B cell (primary cell): Measurements from ENCODE around the gene RDH13. TPM values are rescaled to one million over a fixed set of nuclear protein-coding genes. Genes with fewer than 3 reads are reported as not detected.

Experiments used
- ATAC-seq: fragments of 200-7000 bp; cut with Tn5 transposase; one replicate; pipeline ENCODE4 v1.10.0; 2021; ENCODE audit warnings: low read depth, mild to moderate bottlenecking, moderate number of reproducible peaks, moderate library complexity
- CTCF ChIA-PET: fragments of 350-600 bp; sonication (Branson Sonifier 250); formaldehyde crosslinking; loops from one replicate; lab custom pipeline; 2021; ENCODE audit warnings: antibody characterized with exemption, inconsistent platforms; lab: Charles Lee
- POLR2A ChIA-PET: fragments of 350-600 bp; sonication (Branson Sonifier 250); formaldehyde crosslinking; loops from one replicate; lab custom pipeline; 2021; ENCODE audit warnings: antibody characterized with exemption; lab: Charles Lee
- DNase-seq: peaks from one replicate; pipeline ENCODE4 v3.0.0; 2013
- H2AFZ ChIP-seq: 2 replicates; pipeline ENCODE4 v1.6.1; 2012; ENCODE audit warnings: mild to moderate bottlenecking, low read depth, low read length; ENCODE audit not compliant: insufficient read depth, poor library complexity, severe bottlenecking
- H3K27ac ChIP-seq, 2 donors: 1 replicate in 1 of 2; 2 replicates in 1 of 2; pipeline ENCODE4 v1.5.1; 2012 to 2013; ENCODE audit warnings: low read length in 2 of 2, mild to moderate bottlenecking in 2 of 2, moderate library complexity in 1 of 2
- H3K27me3 ChIP-seq, 4 experiments: fragments of 200-600 bp in 1 of 4; sonication (generic) in 1 of 4; replicated peaks in 1 of 4; 1 replicate in 2 of 4; 2 replicates in 2 of 4; pipeline versions ENCODE4 v1.6.1 to v1.7.0; 2013 to 2016; ENCODE audit warnings: low read length in 3 of 4, mild to moderate bottlenecking in 2 of 4, mixed read lengths in 1 of 4, moderate library complexity in 1 of 4; ENCODE audit not compliant: insufficient read depth in 4 of 4, control insufficient read depth in 3 of 4; ENCODE audit errors: control extremely low read depth in 1 of 4
- H3K36me3 ChIP-seq, 2 experiments: replicated peaks in 1 of 2; 1 replicate in 1 of 2; 2 replicates in 1 of 2; pipeline versions ENCODE4 v1.6.1 to v1.7.1; 2013; ENCODE audit warnings: low read length in 1 of 2; ENCODE audit not compliant: insufficient read depth in 2 of 2, control insufficient read depth in 1 of 2; ENCODE audit errors: control extremely low read depth in 1 of 2, extremely low read depth in 1 of 2
- H3K4me1 ChIP-seq, 2 donors: fragments of 200-600 bp in 1 of 2; sonication (generic) in 1 of 2; 1 replicate in 1 of 2; 2 replicates in 1 of 2; pipeline versions ENCODE4 v1.5.1 to v1.6.1; 2013 to 2017; ENCODE audit warnings: low read length in 2 of 2; ENCODE audit not compliant: control insufficient read depth in 2 of 2, insufficient read depth in 2 of 2
- H3K4me2 ChIP-seq: replicated peaks from 2 replicates; pipeline ENCODE3; 2012; ENCODE audit warnings: mild to moderate bottlenecking, low read depth, low read length; ENCODE audit not compliant: poor library complexity, severe bottlenecking
- H3K4me3 ChIP-seq, 5 experiments: fragments of 200-600 bp in 1 of 5; sonication (generic) in 1 of 5; 1 replicate in 3 of 5; 2 replicates in 2 of 5; pipeline versions ENCODE4 v1.5.1 to v1.7.0; 2011 to 2016; ENCODE audit warnings: low read length in 4 of 5, mild to moderate bottlenecking in 4 of 5, low read depth in 2 of 5, control low read depth in 1 of 5, moderate library complexity in 1 of 5; ENCODE audit not compliant: insufficient read depth in 1 of 5; ENCODE audit errors: control extremely low read depth in 1 of 5, extremely low read depth in 1 of 5
- H3K79me2 ChIP-seq: fragments of 200-600 bp; sonication (generic); one replicate; pipeline ENCODE4 v1.6.0; 2016; ENCODE audit warnings: low read length; ENCODE audit not compliant: control insufficient read depth, insufficient read depth
- H3K9ac ChIP-seq: fragments of 200-600 bp; sonication (generic); 2 replicates; pipeline ENCODE4 v1.6.1; 2017; ENCODE audit warnings: mild to moderate bottlenecking, low read length, moderate library complexity
- H3K9me3 ChIP-seq, 3 donors: one replicate each; pipeline versions ENCODE4 v1.6.1 to v1.7.1; 2013; ENCODE audit warnings: low read length in 2 of 3; ENCODE audit not compliant: control insufficient read depth in 2 of 3, insufficient read depth in 1 of 3; ENCODE audit errors: control extremely low read depth in 1 of 3
- H4K20me1 ChIP-seq: 2 replicates; pipeline ENCODE4 v1.6.0; 2012; ENCODE audit warnings: mild to moderate bottlenecking, low read length; ENCODE audit not compliant: insufficient read depth, control insufficient read depth, poor library complexity, severe bottlenecking
- H3K27ac Mint-ChIP-seq: one replicate; pipeline ENCODE4 v1.8.0; 2021; ENCODE audit warnings: mixed read lengths
- H3K27me3 Mint-ChIP-seq: one replicate; pipeline ENCODE4 v1.8.0; 2021; ENCODE audit warnings: mixed read lengths
- H3K4me1 Mint-ChIP-seq: one replicate; pipeline ENCODE4 v1.8.0; 2021; ENCODE audit warnings: mixed read lengths
- H3K4me3 Mint-ChIP-seq: one replicate; pipeline ENCODE4 v1.8.0; 2021; ENCODE audit warnings: mixed read lengths
- H3K9me3 Mint-ChIP-seq: one replicate; pipeline ENCODE4 v1.8.0; 2022; ENCODE audit warnings: mixed read lengths; ENCODE audit not compliant: insufficient read depth
- EZH2 ChIP-seq: IDR thresholded peaks from 2 replicates; pipeline ENCODE4 v1.6.1; 2012; ENCODE audit warnings: borderline replicate concordance, low read depth, mild to moderate bottlenecking, moderate library complexity, low read length; ENCODE audit not compliant: insufficient read depth, poor library complexity, severe bottlenecking
- WGBS: methylation state at CpG from one replicate; pipeline ENCODE4 v1.1.5; 2013; ENCODE audit warnings: missing lambda C conversion rate; ENCODE audit not compliant: insufficient coverage; 5-methylcytosine and 5-hydroxymethylcytosine counted together
- intact Hi-C: fragments of 100-400 bp; cut with micrococcal nuclease; formaldehyde crosslinking; loops from one replicate; pipeline ENCODE4 v1.10.0; 2022
- polyA plus RNA-seq: library from polyadenylated mRNA; depleted of rRNA; stranded (reverse); fragments of >200 nt; gene quantifications from 2 replicates; pipeline ENCODE4 v1.2.3, GENCODE V29; 2012
- total RNA-seq, 2 donors: library from RNA; stranded (reverse); fragments of 120-200 nt in 1 of 2; gene quantifications; 1 replicate in 1 of 2; 2 replicates in 1 of 2; pipeline versions ENCODE4 v1.2.3 to v1.2.4, GENCODE V29; 2013 to 2022
- TF ChIP-seq, protein P1 (sequence below): fragments of 200-600 bp; IDR thresholded peaks from one replicate; pipeline ENCODE4 v1.8.0; 2022; ENCODE audit warnings: antibody characterized with exemption, mild to moderate bottlenecking

The RDH13 gene
- total and polyA plus RNA-seq, 2 donors (not counting 1 experiment from before 2014, with no cell fraction given), result 17.5 to 20.4 TPM

DNA sequence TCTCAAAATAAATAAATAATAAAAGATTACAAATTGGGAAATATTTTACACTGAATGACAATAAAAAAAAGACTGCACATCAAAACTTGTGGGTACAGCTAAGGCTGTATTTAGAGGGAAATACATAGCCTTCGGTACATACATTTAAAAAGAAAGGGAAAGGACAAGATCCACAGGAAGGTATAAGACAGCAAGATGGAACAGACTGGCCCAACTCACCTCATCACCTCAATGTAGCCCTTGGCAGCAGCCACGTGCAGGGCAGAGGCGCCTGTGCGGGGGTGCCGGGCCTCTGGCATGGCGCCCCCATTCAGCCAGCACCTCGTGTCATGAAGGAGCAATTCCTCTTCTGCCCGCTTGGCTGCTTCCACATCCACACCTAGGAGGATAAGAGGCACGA, 40.2 kb upstream of the RDH13 start:
- CTCF ChIA-PET, result interaction anchor here (1.3 kb wide), 1 partner anchor 15 kb away, joined by 4 read pairs; no protein-coding TSS in a partner anchor
- H3K27ac Mint-ChIP-seq, result no peak overlapping the region

GRCh38 chr19:55101261-55101660, 38.3 kb upstream of the RDH13 start:
- H3K9me3 ChIP-seq, result peaks cover 0 to 12% (median 3%) of the 10 kb centered on the region in 3 donors

More for the DNA sequence above, 40.2 kb upstream of the RDH13 start:
- Histone ChIP-seq H3K4me1 (peaks cover 0 to 3% of the 10 kb centered on the region in 2 donors), H3K9ac (no peak overlapping the region), H3K9me3 (peaks cover 0 to 9% (median 3%) of the 10 kb centered on the region in 3 donors), H3K4me3 (no peak overlapping the region), H3K4me2 (no peak overlapping the region), H3K79me2 (peaks cover 13% of the 10 kb centered on the region), H2AFZ (no peak overlapping the region), H3K27ac (no peak overlapping the region), H4K20me1 (peaks cover 33% of the 10 kb centered on the region), H3K36me3 (peaks cover 1 to 49% of the 10 kb centered on the region in 2 experiments), H3K27me3 (no peaks in the 10 kb centered on the region)
- no peak for DNase-seq
- TF ChIP-seq, protein P1, sequence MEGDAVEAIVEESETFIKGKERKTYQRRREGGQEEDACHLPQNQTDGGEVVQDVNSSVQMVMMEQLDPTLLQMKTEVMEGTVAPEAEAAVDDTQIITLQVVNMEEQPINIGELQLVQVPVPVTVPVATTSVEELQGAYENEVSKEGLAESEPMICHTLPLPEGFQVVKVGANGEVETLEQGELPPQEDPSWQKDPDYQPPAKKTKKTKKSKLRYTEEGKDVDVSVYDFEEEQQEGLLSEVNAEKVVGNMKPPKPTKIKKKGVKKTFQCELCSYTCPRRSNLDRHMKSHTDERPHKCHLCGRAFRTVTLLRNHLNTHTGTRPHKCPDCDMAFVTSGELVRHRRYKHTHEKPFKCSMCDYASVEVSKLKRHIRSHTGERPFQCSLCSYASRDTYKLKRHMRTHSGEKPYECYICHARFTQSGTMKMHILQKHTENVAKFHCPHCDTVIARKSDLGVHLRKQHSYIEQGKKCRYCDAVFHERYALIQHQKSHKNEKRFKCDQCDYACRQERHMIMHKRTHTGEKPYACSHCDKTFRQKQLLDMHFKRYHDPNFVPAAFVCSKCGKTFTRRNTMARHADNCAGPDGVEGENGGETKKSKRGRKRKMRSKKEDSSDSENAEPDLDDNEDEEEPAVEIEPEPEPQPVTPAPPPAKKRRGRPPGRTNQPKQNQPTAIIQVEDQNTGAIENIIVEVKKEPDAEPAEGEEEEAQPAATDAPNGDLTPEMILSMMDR, result no peak
- no peak for TF ChIP-seq EZH2
- Mint-ChIP-seq H3K4me3 (no peak overlapping the region), H3K9me3 (no peaks in the 10 kb centered on the region), H3K27me3 (no peaks in the 10 kb centered on the region), H3K4me1 (peaks cover 1% of the 10 kb centered on the region)
- ATAC-seq, result no peak
- intact Hi-C loops, result no loop called here
- POLR2A ChIA-PET, result no interaction called here
- 95% methylated on average over 8 of the region's 9 CpGs for WGBS

More at GRCh38 chr19:55101261-55101660, 38.3 kb upstream of the RDH13 start:
- Mint-ChIP-seq H3K27ac (no peak overlapping the region), H3K4me1 (peaks cover 4% of the 10 kb centered on the region), H3K4me3 (no peak overlapping the region), H3K27me3 (no peaks in the 10 kb centered on the region), H3K9me3 (no peaks in the 10 kb centered on the region)
- intact Hi-C loops, result no loop called here
- Histone ChIP-seq H3K79me2 (peaks cover 10% of the 10 kb centered on the region), H3K4me1 (peaks cover 0 to 6% of the 10 kb centered on the region in 2 donors), H3K4me2 (no peak overlapping the region), H3K4me3 (no peak overlapping the region), H3K27me3 (no peaks in the 10 kb centered on the region), H2AFZ (no peak overlapping the region), H3K9ac (no peak overlapping the region), H3K27ac (no peak overlapping the region), H4K20me1 (peaks cover 46% of the 10 kb centered on the region), H3K36me3 (peaks cover 1 to 53% of the 10 kb centered on the region in 2 experiments)
- no peak for DNase-seq
- TF ChIP-seq, protein P1, result no peak
- TF ChIP-seq EZH2, result no peak
- WGBS, result 88% methylated on average over 9 of the region's 10 CpGs
- ChIA-PET CTCF (interaction anchor here (0.6 kb wide), 1 partner anchor 304 kb away, joined by 3 read pairs; no protein-coding TSS in a partner anchor), POLR2A (no interaction called here)
- no peak for ATAC-seq
